GM23338 (cell line): ENCODE measurements around the gene CFAP251. TPM values are rescaled to one million over a fixed set of nuclear protein-coding genes. Genes with fewer than 3 reads are reported as not detected.

Source experiments
- ATAC-seq: fragments of 200-7000 bp; cut with Tn5 transposase; 3 replicates; pipeline ENCODE4 v1.9.1; 2020
- DNase-seq: peaks from one replicate; pipeline ENCODE4 v3.0.0-alpha.2; 2015; ENCODE audit warnings: low spot score
- H2AFZ ChIP-seq: fragments of 200-600 bp; sonication (generic); 2 replicates; pipeline ENCODE4 v1.8.0; 2016; ENCODE audit warnings: antibody characterized with exemption, mild to moderate bottlenecking, moderate library complexity
- H3F3A ChIP-seq: fragments of 200-600 bp; sonication (generic); replicated peaks from 2 replicates; pipeline ENCODE4 v1.8.0; 2017; ENCODE audit warnings: antibody characterized with exemption, mixed run types, low read depth
- H3K27ac ChIP-seq: fragments of 200-600 bp; sonication (generic); 2 replicates; pipeline ENCODE4 v1.6.1; 2016; ENCODE audit warnings: low read depth
- H3K27me3 ChIP-seq: fragments of 200-600 bp; sonication (generic); 2 replicates; pipeline ENCODE4 v1.8.0; 2016; ENCODE audit warnings: mild to moderate bottlenecking, mixed run types, moderate library complexity; ENCODE audit not compliant: insufficient read depth
- H3K36me3 ChIP-seq: fragments of 200-600 bp; sonication (generic); 2 replicates; pipeline ENCODE4 v1.8.0; 2016; ENCODE audit warnings: mild to moderate bottlenecking; ENCODE audit not compliant: insufficient read depth
- H3K4me1 ChIP-seq: fragments of 200-600 bp; sonication (generic); 2 replicates; pipeline ENCODE4 v1.8.0; 2016; ENCODE audit warnings: mild to moderate bottlenecking, moderate library complexity; ENCODE audit not compliant: insufficient read depth
- H3K4me2 ChIP-seq: fragments of 200-600 bp; sonication (generic); 2 replicates; pipeline ENCODE4 v1.7.1; 2017; ENCODE audit warnings: mixed run types
- H3K4me3 ChIP-seq: fragments of 200-600 bp; sonication (generic); 2 replicates; pipeline ENCODE4 v1.6.1; 2016; ENCODE audit warnings: mixed run types
- H3K79me2 ChIP-seq: fragments of 200-600 bp; sonication (generic); replicated peaks from 2 replicates; pipeline ENCODE4 v1.8.0; 2017; ENCODE audit warnings: mild to moderate bottlenecking; ENCODE audit not compliant: insufficient read depth
- H3K9me2 ChIP-seq: fragments of 200-600 bp; sonication (generic); 2 replicates; pipeline ENCODE4 v1.8.0; 2017; ENCODE audit not compliant: insufficient read depth
- H4K20me1 ChIP-seq: fragments of 200-600 bp; sonication (generic); replicated peaks from 2 replicates; pipeline ENCODE4 v1.8.0; 2017; ENCODE audit warnings: mild to moderate bottlenecking; ENCODE audit not compliant: insufficient read depth
- H3K27ac Mint-ChIP-seq: 2 replicates; pipeline ENCODE4 v1.8.0; 2020; ENCODE audit warnings: inconsistent platforms, mild to moderate bottlenecking, moderate library complexity, mixed read lengths
- H3K27me3 Mint-ChIP-seq: 3 replicates; pipeline ENCODE4 v1.8.0; 2022; ENCODE audit warnings: low read depth, mild to moderate bottlenecking, moderate library complexity, mixed read lengths, inconsistent platforms; ENCODE audit not compliant: insufficient read depth, poor library complexity
- H3K36me3 Mint-ChIP-seq: 3 replicates; pipeline ENCODE4 v1.8.0; 2021; ENCODE audit warnings: low read depth, mild to moderate bottlenecking, inconsistent platforms, moderate library complexity, mixed read lengths
- H3K4me1 Mint-ChIP-seq: 3 replicates; pipeline ENCODE4 v1.8.0; 2020; ENCODE audit warnings: mild to moderate bottlenecking, inconsistent platforms, mixed read lengths
- H3K4me3 Mint-ChIP-seq: 3 replicates; pipeline ENCODE4 v1.8.0; 2021; ENCODE audit warnings: moderate library complexity, mild to moderate bottlenecking, inconsistent platforms, mixed read lengths
- H3K9me3 Mint-ChIP-seq: 3 replicates; pipeline ENCODE4 v1.8.0; 2020; ENCODE audit warnings: moderate library complexity, mild to moderate bottlenecking, inconsistent platforms, mixed read lengths
- CREB1 ChIP-seq: fragments of 250-450 bp; sonication (Bioruptor Pico); IDR thresholded peaks from 2 replicates; pipeline ENCODE4 v1.5.0; 2020; ENCODE audit warnings: low read depth, mild to moderate bottlenecking, moderate library complexity
- ETS1 ChIP-seq: IDR thresholded peaks from 2 replicates; pipeline ENCODE4 v1.6.1; 2016; ENCODE audit warnings: antibody characterized with exemption
- EZH2 ChIP-seq: fragments of 200-600 bp; sonication (generic); IDR thresholded peaks from one replicate; pipeline ENCODE4 v1.8.0; 2017; ENCODE audit warnings: antibody characterized with exemption, mild to moderate bottlenecking, low read depth; ENCODE audit not compliant: unreplicated experiment
- EZH2phosphoT487 ChIP-seq: fragments of 200-600 bp; sonication (generic); IDR thresholded peaks from one replicate; pipeline ENCODE4 v1.8.1; 2018; ENCODE audit warnings: antibody characterized with exemption; ENCODE audit not compliant: unreplicated experiment
- JUNB ChIP-seq: IDR thresholded peaks from one replicate; pipeline ENCODE4 v1.6.1; 2016; ENCODE audit warnings: antibody characterized with exemption; ENCODE audit not compliant: unreplicated experiment
- NANOG ChIP-seq: IDR thresholded peaks from 2 replicates; pipeline ENCODE4 v1.6.1; 2016; ENCODE audit warnings: antibody characterized with exemption, borderline replicate concordance
- POLR2AphosphoS5 ChIP-seq: IDR thresholded peaks from 2 replicates; pipeline ENCODE4 v1.6.1; 2016; ENCODE audit warnings: antibody characterized with exemption, low read depth
- REST ChIP-seq: IDR thresholded peaks from one replicate; pipeline ENCODE4 v1.6.1; 2018; ENCODE audit warnings: antibody characterized with exemption; ENCODE audit not compliant: unreplicated experiment
- STAT1 ChIP-seq: IDR thresholded peaks from one replicate; pipeline ENCODE4 v1.6.1; 2016; ENCODE audit warnings: antibody characterized with exemption; ENCODE audit not compliant: unreplicated experiment
- ZNF114 ChIP-seq: fragments of 250-450 bp; sonication (Bioruptor Pico); IDR thresholded peaks from 2 replicates; pipeline ENCODE4 v1.5.0; 2020; ENCODE audit warnings: mild to moderate bottlenecking, moderate library complexity
- ZNF331 ChIP-seq: fragments of 250-450 bp; sonication (Bioruptor Pico); IDR thresholded peaks from 2 replicates; pipeline ENCODE4 v1.5.0; 2020; ENCODE audit warnings: low read depth, mild to moderate bottlenecking, moderate library complexity
- ZNF462 ChIP-seq: fragments of 250-450 bp; sonication (Bioruptor Pico); IDR thresholded peaks from 2 replicates; pipeline ENCODE4 v1.5.0; 2020; ENCODE audit warnings: mild to moderate bottlenecking, moderate library complexity
- polyA plus RNA-seq: library from polyadenylated mRNA; unstranded; fragments of >200 nt; fragmentation: Nextera tagmentation; extraction: Ambion mirVana; gene quantifications from 2 replicates; pipeline ENCODE4 v1.2.1, GENCODE V29; 2016
- total RNA-seq: library from RNA; depleted of rRNA; stranded (reverse); fragments of >200 nt; shearing (Covaris generic); gene quantifications from 2 replicates; pipeline ENCODE4 v1.2.3, GENCODE V29; 2014
- TF ChIP-seq, protein P1 (sequence below), 2 experiments: fragments of 200-600 bp in 1 of 2; sonication (generic) in 1 of 2; conservative IDR thresholded peaks; 2 replicates each; pipeline versions ENCODE4 v1.5.1 to v1.6.1; 2016 to 2017; ENCODE audit warnings: antibody characterized with exemption in 2 of 2, low read depth in 2 of 2, mild to moderate bottlenecking in 2 of 2, moderate library complexity in 1 of 2

CFAP251 gene
- total and polyA plus RNA-seq, 2 experiments from 2014 or later: 1.4 to 2.5 TPM

GRCh38 chr12:121974026-121974985 is 55.9 kb downstream of the CFAP251 start:
- no peaks in the 10 kb centered on the region for H3K9me2 ChIP-seq
- H3K27me3 Mint-ChIP-seq: peaks cover 3% of the 10 kb centered on the region
- peaks cover 4% of the 10 kb centered on the region; the same call in 2 of the 3 replicates for H3K36me3 Mint-ChIP-seq
- no peak overlapping the region for H3K4me3 Mint-ChIP-seq
- no peak overlapping the region for H3K27ac ChIP-seq
- peaks cover 23% of the 10 kb centered on the region for H3K9me3 Mint-ChIP-seq
- ATAC-seq (no peak), DNase-seq (no peak)
- H3K27me3 ChIP-seq: no peaks in the 10 kb centered on the region
- H3K27ac Mint-ChIP-seq: no peak overlapping the region
- no peaks in the 10 kb centered on the region for H4K20me1 ChIP-seq
- no peak for TF ChIP-seq POLR2AphosphoS5
- TF ChIP-seq JUNB: no peak
- TF ChIP-seq EZH2phosphoT487: no peak
- TF ChIP-seq NANOG: no peak
- no peak for TF ChIP-seq EZH2
- TF ChIP-seq ZNF331 (CRISPR knock-in tag): no peak
- TF ChIP-seq ZNF114 (CRISPR knock-in tag): no peak
- TF ChIP-seq, protein P1, sequence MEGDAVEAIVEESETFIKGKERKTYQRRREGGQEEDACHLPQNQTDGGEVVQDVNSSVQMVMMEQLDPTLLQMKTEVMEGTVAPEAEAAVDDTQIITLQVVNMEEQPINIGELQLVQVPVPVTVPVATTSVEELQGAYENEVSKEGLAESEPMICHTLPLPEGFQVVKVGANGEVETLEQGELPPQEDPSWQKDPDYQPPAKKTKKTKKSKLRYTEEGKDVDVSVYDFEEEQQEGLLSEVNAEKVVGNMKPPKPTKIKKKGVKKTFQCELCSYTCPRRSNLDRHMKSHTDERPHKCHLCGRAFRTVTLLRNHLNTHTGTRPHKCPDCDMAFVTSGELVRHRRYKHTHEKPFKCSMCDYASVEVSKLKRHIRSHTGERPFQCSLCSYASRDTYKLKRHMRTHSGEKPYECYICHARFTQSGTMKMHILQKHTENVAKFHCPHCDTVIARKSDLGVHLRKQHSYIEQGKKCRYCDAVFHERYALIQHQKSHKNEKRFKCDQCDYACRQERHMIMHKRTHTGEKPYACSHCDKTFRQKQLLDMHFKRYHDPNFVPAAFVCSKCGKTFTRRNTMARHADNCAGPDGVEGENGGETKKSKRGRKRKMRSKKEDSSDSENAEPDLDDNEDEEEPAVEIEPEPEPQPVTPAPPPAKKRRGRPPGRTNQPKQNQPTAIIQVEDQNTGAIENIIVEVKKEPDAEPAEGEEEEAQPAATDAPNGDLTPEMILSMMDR (conservative IDR thresholded peaks at IDR 0.05; ENCODE audit: low read depth in 2 of 2): no peak
- no peak for TF ChIP-seq ZNF462 (CRISPR knock-in tag)
- TF ChIP-seq ETS1: no peak
- TF ChIP-seq REST: no peak
- no peak for TF ChIP-seq CREB1 (CRISPR knock-in tag)
- TF ChIP-seq STAT1: no peak
- H3K4me2 ChIP-seq: no peak overlapping the region
- no peaks in the 10 kb centered on the region for H3K4me1 ChIP-seq
- 0 out of 3 replicates have a peak, but pooled peaks cover 1% of the 10 kb centered on the region for H3K4me1 Mint-ChIP-seq
- no peaks in the 10 kb centered on the region for H3F3A ChIP-seq
- no peak overlapping the region for H3K4me3 ChIP-seq
- no peak overlapping the region for H2AFZ ChIP-seq
- no peaks in the 10 kb centered on the region for H3K79me2 ChIP-seq
- no peaks in the 10 kb centered on the region for H3K36me3 ChIP-seq
